ENCODE data around the gene SLN. TPM values are rescaled to one million over a fixed set of nuclear protein-coding genes. Genes with fewer than 3 reads are reported as not detected.

The SLN gene
- total and polyA plus RNA-seq, 9 of the 15 experiments (the other 6 are each of a cell fraction or from before 2014, with no cell fraction given), result not detected

DNA sequence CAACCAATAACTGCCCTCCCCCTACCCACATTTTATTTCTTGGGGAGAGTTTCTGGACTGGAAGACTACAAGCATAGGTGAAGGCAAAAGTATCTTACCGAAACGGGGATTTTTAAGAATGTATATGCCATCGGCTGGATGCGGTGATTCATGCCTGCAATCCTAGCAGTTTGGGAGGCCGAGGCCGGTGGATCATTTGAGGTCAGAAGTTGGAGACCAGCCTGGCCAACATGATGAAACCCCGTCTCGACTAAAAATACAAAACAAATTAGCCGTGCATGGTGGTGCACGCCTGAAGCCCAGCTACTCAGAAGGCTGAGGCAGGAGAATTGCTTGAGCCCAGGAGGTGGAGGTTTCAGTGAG, 20.8 kb upstream of the SLN start (continued):
- TF ChIP-seq MGA (IDR thresholded peaks at IDR 0.05) (no peak), SMARCC2 (IDR thresholded peaks at IDR 0.05; ENCODE audit: low read depth) (no peak), SAFB2 (IDR thresholded peaks at IDR 0.05; ENCODE audit: borderline replicate concordance, low read depth, low read length, severe bottlenecking) (no peak), TAF1 (IDR thresholded peaks at IDR 0.05; ENCODE audit: control insufficient read depth, extremely low read depth, insufficient read depth, low read length, severe bottlenecking) (no peak), ZNF277 (CRISPR knock-in tag; IDR thresholded peaks at IDR 0.05; ENCODE audit: borderline replicate concordance) (no peak), PHF21A (IDR thresholded peaks at IDR 0.05; ENCODE audit: borderline replicate concordance, low read depth) (no peak), PHTF2 (CRISPR knock-in tag; IDR thresholded peaks at IDR 0.05) (no peak), ZNF324 (CRISPR knock-in tag; IDR thresholded peaks at IDR 0.05) (no peak), USF1 (CRISPR knock-in tag; IDR thresholded peaks at IDR 0.05) (no peak), SREBF1 (IDR thresholded peaks at IDR 0.05; ENCODE audit: borderline replicate concordance, low read depth, low read length) (no peak)
- TF ChIP-seq, protein P1, sequence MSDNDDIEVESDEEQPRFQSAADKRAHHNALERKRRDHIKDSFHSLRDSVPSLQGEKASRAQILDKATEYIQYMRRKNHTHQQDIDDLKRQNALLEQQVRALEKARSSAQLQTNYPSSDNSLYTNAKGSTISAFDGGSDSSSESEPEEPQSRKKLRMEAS (CRISPR knock-in tag; IDR thresholded peaks at IDR 0.05), result no peak
- TF ChIP-seq, protein P2, sequence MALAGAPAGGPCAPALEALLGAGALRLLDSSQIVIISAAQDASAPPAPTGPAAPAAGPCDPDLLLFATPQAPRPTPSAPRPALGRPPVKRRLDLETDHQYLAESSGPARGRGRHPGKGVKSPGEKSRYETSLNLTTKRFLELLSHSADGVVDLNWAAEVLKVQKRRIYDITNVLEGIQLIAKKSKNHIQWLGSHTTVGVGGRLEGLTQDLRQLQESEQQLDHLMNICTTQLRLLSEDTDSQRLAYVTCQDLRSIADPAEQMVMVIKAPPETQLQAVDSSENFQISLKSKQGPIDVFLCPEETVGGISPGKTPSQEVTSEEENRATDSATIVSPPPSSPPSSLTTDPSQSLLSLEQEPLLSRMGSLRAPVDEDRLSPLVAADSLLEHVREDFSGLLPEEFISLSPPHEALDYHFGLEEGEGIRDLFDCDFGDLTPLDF (CRISPR knock-in tag; IDR thresholded peaks at IDR 0.05), result no peak
